Progenitor cell of endocrine pancreas (in vitro differentiated cells): ENCODE measurements around the gene CHST2. TPM values are rescaled to one million over a fixed set of nuclear protein-coding genes. Genes with fewer than 3 reads are reported as not detected.

ENCODE experiments used
- DNase-seq: peaks from one replicate; pipeline ENCODE4 v3.0.0; 2021; ENCODE audit warnings: low spot score; ENCODE audit not compliant: unreplicated experiment
- H3K27ac Mint-ChIP-seq: 2 replicates; pipeline ENCODE4 v1.8.0; 2021; ENCODE audit warnings: mild to moderate bottlenecking, moderate library complexity, mixed read lengths
- H3K27me3 Mint-ChIP-seq: 2 replicates; pipeline ENCODE4 v1.8.0; 2021; ENCODE audit warnings: mixed read lengths
- H3K36me3 Mint-ChIP-seq: 2 replicates; pipeline ENCODE4 v1.8.0; 2022; ENCODE audit warnings: mixed read lengths; ENCODE audit not compliant: insufficient read depth
- H3K4me1 Mint-ChIP-seq: 2 replicates; pipeline ENCODE4 v1.8.0; 2021; ENCODE audit warnings: low read depth, mixed read lengths
- H3K4me3 Mint-ChIP-seq: 2 replicates; pipeline ENCODE4 v1.8.0; 2021; ENCODE audit warnings: low read depth, mild to moderate bottlenecking, moderate library complexity, mixed read lengths
- H3K9me3 Mint-ChIP-seq: 2 replicates; pipeline ENCODE4 v1.8.0; 2021; ENCODE audit warnings: low read depth, mixed read lengths
- total RNA-seq: library from RNA; stranded (reverse); gene quantifications from 2 replicates; pipeline ENCODE4 v1.2.1, GENCODE V29; 2021
- TF ChIP-seq, protein P1 (sequence below): fragments of 200-600 bp; sonication (generic); IDR thresholded peaks from one replicate; pipeline ENCODE4 v1.5.0; 2021; ENCODE audit warnings: antibody characterized with exemption, mild to moderate bottlenecking; ENCODE audit not compliant: unreplicated experiment

The CHST2 gene
- total RNA-seq, 1 donor from 2014 or later = 13.2 TPM

GRCh38 chr3:143128227-143128955 is 8.8 kb downstream of the CHST2 start:
- TF ChIP-seq, protein P1, sequence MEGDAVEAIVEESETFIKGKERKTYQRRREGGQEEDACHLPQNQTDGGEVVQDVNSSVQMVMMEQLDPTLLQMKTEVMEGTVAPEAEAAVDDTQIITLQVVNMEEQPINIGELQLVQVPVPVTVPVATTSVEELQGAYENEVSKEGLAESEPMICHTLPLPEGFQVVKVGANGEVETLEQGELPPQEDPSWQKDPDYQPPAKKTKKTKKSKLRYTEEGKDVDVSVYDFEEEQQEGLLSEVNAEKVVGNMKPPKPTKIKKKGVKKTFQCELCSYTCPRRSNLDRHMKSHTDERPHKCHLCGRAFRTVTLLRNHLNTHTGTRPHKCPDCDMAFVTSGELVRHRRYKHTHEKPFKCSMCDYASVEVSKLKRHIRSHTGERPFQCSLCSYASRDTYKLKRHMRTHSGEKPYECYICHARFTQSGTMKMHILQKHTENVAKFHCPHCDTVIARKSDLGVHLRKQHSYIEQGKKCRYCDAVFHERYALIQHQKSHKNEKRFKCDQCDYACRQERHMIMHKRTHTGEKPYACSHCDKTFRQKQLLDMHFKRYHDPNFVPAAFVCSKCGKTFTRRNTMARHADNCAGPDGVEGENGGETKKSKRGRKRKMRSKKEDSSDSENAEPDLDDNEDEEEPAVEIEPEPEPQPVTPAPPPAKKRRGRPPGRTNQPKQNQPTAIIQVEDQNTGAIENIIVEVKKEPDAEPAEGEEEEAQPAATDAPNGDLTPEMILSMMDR = no peak
- Mint-ChIP-seq H3K27me3 (peaks cover 6% of the 10 kb centered on the region), H3K36me3 (no peaks in the 10 kb centered on the region), H3K4me1 (peaks cover 31% of the 10 kb centered on the region), H3K27ac (no peak overlapping the region), H3K9me3 (no peaks in the 10 kb centered on the region), H3K4me3 (no peak overlapping the region)
- no peak for DNase-seq

GRCh38 chr3:143132246-143132980 is 12.8 kb downstream of the CHST2 start:
- Mint-ChIP-seq H3K36me3 (no peaks in the 10 kb centered on the region), H3K27me3 (peaks cover 10% of the 10 kb centered on the region), H3K9me3 (no peaks in the 10 kb centered on the region), H3K27ac (no peak overlapping the region), H3K4me1 (peaks cover 3% of the 10 kb centered on the region), H3K4me3 (no peak overlapping the region)
- no peak for DNase-seq
- TF ChIP-seq, protein P1 = no peak

GRCh38 chr3:143134471-143134870 is 14.9 kb downstream of the CHST2 start:
- Mint-ChIP-seq H3K27ac (no peak overlapping the region), H3K27me3 (peaks cover 9% of the 10 kb centered on the region), H3K4me1 (no peaks in the 10 kb centered on the region), H3K4me3 (no peak overlapping the region), H3K36me3 (no peaks in the 10 kb centered on the region), H3K9me3 (no peaks in the 10 kb centered on the region)
- DNase-seq = no peak
- TF ChIP-seq, protein P1 = no peak

GRCh38 chr3:143135150-143135549 is 15.6 kb downstream of the CHST2 start:
- Mint-ChIP-seq H3K9me3 (no peaks in the 10 kb centered on the region), H3K27ac (no peak overlapping the region), H3K4me1 (no peaks in the 10 kb centered on the region), H3K4me3 (no peak overlapping the region), H3K27me3 (peaks cover 8% of the 10 kb centered on the region), H3K36me3 (no peaks in the 10 kb centered on the region)
- TF ChIP-seq, protein P1 = no peak
- DNase-seq = no peak

GRCh38 chr3:143137435-143138036 is 18.0 kb downstream of the CHST2 start:
- Mint-ChIP-seq H3K27me3 (peaks cover 11% of the 10 kb centered on the region), H3K4me3 (no peak overlapping the region), H3K36me3 (no peaks in the 10 kb centered on the region), H3K4me1 (no peaks in the 10 kb centered on the region), H3K9me3 (peaks cover 3% of the 10 kb centered on the region), H3K27ac (no peak overlapping the region)
- no peak for DNase-seq
- TF ChIP-seq, protein P1 = no peak
